ENCODE results near the gene MAST1.
"Not testable (repeated sequence)": the region's sequence is repeated elsewhere in the genome, so short reads cannot be mapped to it uniquely, and the experiment has no call there.

MAST1 gene

GRCh38 chr19:12801466-12802266, 36.6 kb upstream of the MAST1 start, which contains the start of the genes PRDX2 and THSD8:
Gene PRDX2 (minus strand): TSS chr19:12801800. CDS start chr19:12801261, 539 bp downstream.
Gene THSD8 (plus strand): TSS chr19:12802069. CDS start chr19:12802072, 3 bp downstream.
- ATAC-seq, result peak; percentile 69 to 75

GRCh38 chr19:12802267-12803106, 35.8 kb upstream of the MAST1 start:
- no peak for ATAC-seq

- no peak for ATAC-seq
These were observed 34.3 kb upstream of the MAST1 start for GRCh38 chr19:12804051-12804450.

- peak; percentile 92 to 93 for ATAC-seq
These were observed 31.9 kb upstream of the MAST1 start, which contains the start of gene RNASEH2A for GRCh38 chr19:12806242-12807081. Gene RNASEH2A (plus strand): TSS chr19:12806584. CDS start chr19:12806674, 90 bp downstream.

GRCh38 chr19:12815088-12815487, 23.2 kb upstream of the MAST1 start:
- ATAC-seq, result no peak

GRCh38 chr19:12817188-12817587, 21.1 kb upstream of the MAST1 start:
- ATAC-seq, result not testable (repeated sequence)

GRCh38 chr19:12817810-12818209, 20.5 kb upstream of the MAST1 start:
- not testable (repeated sequence) for ATAC-seq

GRCh38 chr19:12821761-12822160, 16.6 kb upstream of the MAST1 start:
- peak in 1 of 2 donors; percentile 48 for ATAC-seq

- no peak for ATAC-seq
These were observed 12.8 kb upstream of the MAST1 start for GRCh38 chr19:12825254-12826131.

GRCh38 chr19:12828494-12828893, 9.8 kb upstream of the MAST1 start:
- peak in 1 of 2 donors; percentile 48 for ATAC-seq

GRCh38 chr19:12833418-12833737, 4.9 kb upstream of the MAST1 start:
- no peak for ATAC-seq

GRCh38 chr19:12833738-12834565, 4.4 kb upstream of the MAST1 start:
- peak in 1 of 2 donors; percentile 28 for ATAC-seq

GRCh38 chr19:12834566-12834943, 3.8 kb upstream of the MAST1 start, which contains the start of gene RTBDN:
Gene RTBDN (minus strand): TSS chr19:12834579. CDS start chr19:12829979, 4,600 bp downstream.
- ATAC-seq, result no peak

- no peak for ATAC-seq
These were observed 3.1 kb upstream of the MAST1 start for GRCh38 chr19:12834976-12835757.

GRCh38 chr19:12836529-12836863, 1.8 kb upstream of the MAST1 start:
- ATAC-seq, result no peak

GRCh38 chr19:12837225-12837624, 1.1 kb upstream of the MAST1 start:
- peak in 1 of 2 donors; percentile 34 for ATAC-seq

- peak; percentile 52 to 58 for ATAC-seq
These were observed 806 bp downstream of the MAST1 start for GRCh38 chr19:12838886-12839756.

Data from activated CD4-positive, CD25-positive, alpha-beta regulatory T cell treated with anti-CD3 and anti-CD28 coated beads, Interleukin-2, amount 50 U/mL, for 24 hours (primary cell).